Liver (tissue), 9 donors: Measurements from ENCODE around the gene JPH3. TPM values are rescaled to one million over a fixed set of nuclear protein-coding genes. Genes with fewer than 3 reads are reported as not detected.

Source experiments
- DNase-seq: peaks from one replicate; pipeline ENCODE4 v3.0.0-alpha.2; 2017; ENCODE audit warnings: low spot score
- H3K27ac ChIP-seq, 2 donors: one replicate each; pipeline ENCODE4 v1.7.0; 2013; ENCODE audit warnings: inconsistent platforms in 2 of 2, low read length in 2 of 2, control low read depth in 1 of 2, low read depth in 1 of 2, mild to moderate bottlenecking in 1 of 2
- H3K27me3 ChIP-seq, 4 donors: one replicate each; pipeline versions ENCODE4 v1.6.1 to v1.7.0; 2013; ENCODE audit warnings: low read length in 3 of 4, inconsistent platforms in 1 of 4, mild to moderate bottlenecking in 1 of 4, moderate library complexity in 1 of 4; ENCODE audit not compliant: control insufficient read depth in 4 of 4, insufficient read depth in 4 of 4
- H3K36me3 ChIP-seq, 4 donors: one replicate each; pipeline versions ENCODE4 v1.6.1 to v1.7.0; 2013; ENCODE audit warnings: low read length in 3 of 4, mild to moderate bottlenecking in 3 of 4, low read depth in 1 of 4, moderate library complexity in 1 of 4; ENCODE audit not compliant: control insufficient read depth in 4 of 4, insufficient read depth in 3 of 4
- H3K4me1 ChIP-seq, 4 donors: one replicate each; pipeline versions ENCODE4 v1.6.1 to v1.7.0; 2013; ENCODE audit warnings: low read length in 3 of 4, mild to moderate bottlenecking in 3 of 4, moderate library complexity in 1 of 4; ENCODE audit not compliant: control insufficient read depth in 4 of 4, insufficient read depth in 4 of 4
- H3K4me3 ChIP-seq, 3 donors: one replicate each; pipeline versions ENCODE4 v1.6.1 to v1.7.0; 2013; ENCODE audit warnings: low read length in 3 of 3, control low read depth in 1 of 3, low read depth in 1 of 3, mild to moderate bottlenecking in 1 of 3
- H3K9ac ChIP-seq, 2 donors: one replicate each; pipeline ENCODE4 v1.7.0; 2013; ENCODE audit warnings: low read length in 2 of 2, mild to moderate bottlenecking in 2 of 2, moderate library complexity in 2 of 2, control low read depth in 1 of 2, low read depth in 1 of 2
- H3K9me3 ChIP-seq, 4 donors: one replicate each; pipeline versions ENCODE4 v1.6.1 to v1.7.0; 2013; ENCODE audit warnings: low read length in 3 of 4; ENCODE audit not compliant: control insufficient read depth in 4 of 4
- CTCF ChIP-seq: fragments of 150-350 bp; IDR thresholded peaks from 2 replicates; pipeline ENCODE4 v1.5.1; 2017; ENCODE audit warnings: improper control_type of control experiment, low read depth, low read length; ENCODE audit not compliant: missing input control
- EGR1 ChIP-seq, 2 donors: IDR thresholded peaks; 2 replicates each; pipeline ENCODE4 v1.6.1; 2016 to 2018; ENCODE audit warnings: antibody characterized with exemption in 2 of 2, low read depth in 2 of 2
- FOXA1 ChIP-seq: IDR thresholded peaks from 2 replicates; pipeline ENCODE4 v1.6.1; 2016; ENCODE audit warnings: antibody characterized with exemption
- FOXA2 ChIP-seq: IDR thresholded peaks from 2 replicates; pipeline ENCODE4 v1.6.1; 2016; ENCODE audit warnings: antibody characterized with exemption
- GABPA ChIP-seq, 2 donors: IDR thresholded peaks in 1 of 2; conservative IDR thresholded peaks in 1 of 2; 2 replicates each; pipeline ENCODE4 v1.6.1; 2016; ENCODE audit warnings: antibody characterized with exemption in 2 of 2, mild to moderate bottlenecking in 1 of 2, moderate library complexity in 1 of 2
- HNF4A ChIP-seq, 2 donors: conservative IDR thresholded peaks; 2 replicates each; pipeline ENCODE4 v1.6.1; 2016; ENCODE audit warnings: antibody characterized with exemption in 2 of 2, mild to moderate bottlenecking in 2 of 2
- HNF4G ChIP-seq: IDR thresholded peaks from 2 replicates; pipeline ENCODE4 v1.6.1; 2016; ENCODE audit warnings: antibody characterized with exemption
- JUND ChIP-seq, 2 donors: IDR thresholded peaks; 2 replicates each; pipeline ENCODE4 v1.6.1; 2016; ENCODE audit warnings: antibody characterized with exemption in 2 of 2
- MAX ChIP-seq: IDR thresholded peaks from 2 replicates; pipeline ENCODE4 v1.6.1; 2016; ENCODE audit warnings: antibody characterized with exemption
- NR2F2 ChIP-seq: IDR thresholded peaks from 2 replicates; pipeline ENCODE4 v1.6.1; 2016; ENCODE audit warnings: antibody characterized with exemption
- RAD21 ChIP-seq, 2 donors: IDR thresholded peaks; 2 replicates each; pipeline ENCODE4 v1.6.1; 2016; ENCODE audit warnings: antibody characterized with exemption in 2 of 2, mild to moderate bottlenecking in 2 of 2
- REST ChIP-seq: IDR thresholded peaks from 2 replicates; pipeline ENCODE4 v1.6.1; 2016; ENCODE audit warnings: antibody characterized with exemption, mild to moderate bottlenecking
- RXRA ChIP-seq, 2 donors: IDR thresholded peaks; 2 replicates each; pipeline ENCODE4 v1.6.1; 2017 to 2018; ENCODE audit warnings: antibody characterized with exemption in 2 of 2, mild to moderate bottlenecking in 1 of 2
- SP1 ChIP-seq: IDR thresholded peaks from 2 replicates; pipeline ENCODE4 v1.6.1; 2018; ENCODE audit warnings: antibody characterized with exemption, mild to moderate bottlenecking
- TAF1 ChIP-seq: conservative IDR thresholded peaks from 2 replicates; pipeline ENCODE4 v1.6.1; 2016; ENCODE audit warnings: antibody characterized with exemption, mild to moderate bottlenecking
- YY1 ChIP-seq: IDR thresholded peaks from 2 replicates; pipeline ENCODE4 v1.6.1; 2016; ENCODE audit warnings: antibody characterized with exemption, mild to moderate bottlenecking
- ZBTB33 ChIP-seq: IDR thresholded peaks from 2 replicates; pipeline ENCODE4 v1.6.1; 2016; ENCODE audit warnings: antibody characterized with exemption
- WGBS: extraction: QIAGEN DNeasy Blood & Tissue Kit; methylation state at CpG from one replicate; pipeline ENCODE4 v1.1.7; 2013; 5-methylcytosine and 5-hydroxymethylcytosine counted together
- polyA plus RNA-seq, 2 donors: library from polyadenylated mRNA; stranded (reverse) in 1 of 2; unstranded in 1 of 2; fragments of 200-250 nt in 1 of 2; fragments of >200 nt in 1 of 2; fragmentation: Nextera tagmentation in 1 of 2; extraction: Ambion mirVana in 1 of 2; gene quantifications; one replicate each; pipeline versions ENCODE4 v1.2.1 to v1.2.3, GENCODE V29; 2013 to 2015
- total RNA-seq, 2 donors: library from RNA; depleted of rRNA; stranded (reverse); fragments of >200 nt; gene quantifications; one replicate each; pipeline ENCODE4 v1.2.3, GENCODE V29; 2014
- donor health status: healthy.
- donor health status: healthy.
- donor health status: healthy.
- donor health status: healthy.
- donor health status: healthy.

Gene JPH3
- total and polyA plus RNA-seq, 4 donors: under 0.01 to 0.09 (median 0.04) TPM

- no peaks in the 10 kb centered on the region for H3K4me1 ChIP-seq
- WGBS: 64% methylated on average over 25 of the region's 25 CpGs
- no peak for DNase-seq
- H3K27ac ChIP-seq: no peak overlapping the region
- H3K36me3 ChIP-seq: no peaks in the 10 kb centered on the region
- no peak overlapping the region for H3K4me3 ChIP-seq
- H3K9ac ChIP-seq: no peak overlapping the region
- peaks cover 0 to 6% (median 0%) of the 10 kb centered on the region in 4 donors for H3K27me3 ChIP-seq
- TF ChIP-seq RAD21 (IDR thresholded peaks at IDR 0.05): no peak
- peaks cover 0 to 6% (median 2%) of the 10 kb centered on the region in 4 donors for H3K9me3 ChIP-seq
These were observed 60.2 kb downstream of the JPH3 start for GRCh38 chr16:87662254-87663204.

GRCh38 chr16:87664792-87665191, 62.5 kb downstream of the JPH3 start:
- Histone ChIP-seq H3K27ac (no peak overlapping the region), H3K27me3 (peaks cover 0 to 6% (median 0%) of the 10 kb centered on the region in 4 donors), H3K9me3 (no peaks in the 10 kb centered on the region), H3K4me1 (no peaks in the 10 kb centered on the region), H3K9ac (no peak overlapping the region), H3K36me3 (no peaks in the 10 kb centered on the region), H3K4me3 (no peak overlapping the region)
- no peak for TF ChIP-seq JUND (IDR thresholded peaks at IDR 0.05)
- no peak for TF ChIP-seq RXRA (IDR thresholded peaks at IDR 0.05)
- no peak for TF ChIP-seq EGR1 (IDR thresholded peaks at IDR 0.05; ENCODE audit: low read depth in 2 of 2)
- no peak for TF ChIP-seq CTCF
- no peak for TF ChIP-seq MAX
- TF ChIP-seq GABPA (IDR thresholded peaks at IDR 0.05 in 1 of 2, conservative IDR thresholded peaks at IDR 0.05 in 1 of 2): no peak
- TF ChIP-seq FOXA1: no peak
- no peak for DNase-seq
- 79% methylated on average over 11 of the region's 11 CpGs for WGBS

- H3K27me3 ChIP-seq: peaks cover 0 to 6% (median 0%) of the 10 kb centered on the region in 4 donors
- 86% methylated on average over 15 of the region's 15 CpGs for WGBS
- H3K9ac ChIP-seq: no peak overlapping the region
- no peaks in the 10 kb centered on the region for H3K36me3 ChIP-seq
- H3K27ac ChIP-seq: no peak overlapping the region
- no peak overlapping the region for H3K4me3 ChIP-seq
- no peaks in the 10 kb centered on the region for H3K9me3 ChIP-seq
- H3K4me1 ChIP-seq: no peaks in the 10 kb centered on the region
- no peak for DNase-seq
- TF ChIP-seq YY1 (no peak), GABPA (IDR thresholded peaks at IDR 0.05 in 1 of 2, conservative IDR thresholded peaks at IDR 0.05 in 1 of 2) (no peak), RXRA (IDR thresholded peaks at IDR 0.05) (no peak), CTCF (no peak), ZBTB33 (no peak), JUND (IDR thresholded peaks at IDR 0.05) (no peak), FOXA2 (no peak), HNF4G (no peak), SP1 (no peak), TAF1 (no peak), REST (no peak), EGR1 (IDR thresholded peaks at IDR 0.05; ENCODE audit: low read depth in 2 of 2) (no peak), HNF4A (conservative IDR thresholded peaks at IDR 0.05) (no peak), NR2F2 (no peak)
These were observed 62.9 kb downstream of the JPH3 start for GRCh38 chr16:87665193-87665592.
